Ascending aorta (tissue), 2 donors: ENCODE results near the gene TBCB. TPM values are rescaled to one million over a fixed set of nuclear protein-coding genes. Genes with fewer than 3 reads are reported as not detected.

ENCODE experiments used
- DNase-seq, 2 donors: peaks; one replicate each; pipeline ENCODE4 v3.0.0-alpha.2; 2019; ENCODE audit warnings: low spot score in 2 of 2
- H3K27ac ChIP-seq, 2 donors: fragments of 200-600 bp; sonication (generic); one replicate each; pipeline ENCODE4 v1.5.1; 2016 to 2017; ENCODE audit warnings: mild to moderate bottlenecking in 1 of 2
- H3K27me3 ChIP-seq: fragments of 200-600 bp; sonication (generic); one replicate; pipeline ENCODE4 v1.5.1; 2017
- H3K36me3 ChIP-seq, 2 donors: fragments of 200-600 bp; sonication (generic); one replicate each; pipeline ENCODE4 v1.5.1; 2016
- H3K4me1 ChIP-seq, 2 donors: fragments of 200-600 bp; sonication (generic); one replicate each; pipeline ENCODE4 v1.5.1; 2016 to 2017; ENCODE audit warnings: mild to moderate bottlenecking in 1 of 2
- H3K4me3 ChIP-seq, 2 donors: fragments of 200-600 bp; sonication (generic); one replicate each; pipeline ENCODE4 v1.5.1; 2016 to 2017; ENCODE audit warnings: mild to moderate bottlenecking in 1 of 2
- H3K9me3 ChIP-seq, 2 donors: fragments of 200-600 bp; sonication (generic); one replicate each; pipeline ENCODE4 v1.5.1; 2016
- CTCF ChIP-seq, 3 experiments: fragments of 200-600 bp in 2 of 3; fragments of 450-650 bp in 1 of 3; sonication (generic) in 2 of 3; IDR thresholded peaks; one replicate each; pipeline ENCODE4 v1.5.1; 2016 to 2019; ENCODE audit warnings: antibody characterized with exemption in 3 of 3, mild to moderate bottlenecking in 1 of 3, moderate library complexity in 1 of 3
- intact Hi-C: fragments of 100-400 bp; cut with DNase I; formaldehyde crosslinking; loops from one replicate; pipeline ENCODE4 v1.15.1; 2023
- total RNA-seq: library from RNA; depleted of rRNA; stranded (reverse); fragments of >200 nt; gene quantifications from one replicate; pipeline ENCODE4 v1.1.0, GENCODE V29; 2016

TBCB gene
- total RNA-seq, 1 donor from 2014 or later, result 129 TPM

DNA sequence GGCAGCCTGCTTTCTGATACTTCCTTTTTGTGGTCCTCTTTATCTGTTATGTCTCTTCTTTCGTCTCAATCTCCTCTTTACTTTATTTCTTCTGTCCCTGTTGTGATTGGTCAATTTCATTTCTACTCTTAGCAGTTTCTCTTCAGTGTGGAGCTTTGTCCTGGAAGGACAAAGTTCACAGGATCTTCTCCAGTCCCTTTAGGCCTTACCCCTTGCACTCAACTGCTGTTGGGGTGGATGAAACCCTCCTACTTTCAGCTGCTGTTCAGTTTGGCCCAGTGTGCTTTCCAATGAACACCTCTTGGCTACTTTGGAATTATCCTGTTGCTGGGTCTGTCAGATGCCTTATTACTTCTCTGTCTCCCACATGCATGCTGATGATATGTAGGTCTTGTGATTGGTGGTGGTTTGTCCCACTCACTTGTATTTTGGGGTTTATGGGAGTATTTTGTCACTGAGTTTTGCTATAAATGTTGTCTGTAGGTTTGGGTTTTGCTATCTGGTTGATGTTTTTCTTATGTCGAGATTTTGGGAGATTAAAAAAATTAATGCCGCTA is 35.8 kb upstream of the TBCB start:
- Histone ChIP-seq H3K9me3 (no peaks in the 10 kb centered on the region), H3K36me3 (no peaks in the 10 kb centered on the region), H3K27ac (no peak overlapping the region), H3K4me3 (no peak overlapping the region), H3K4me1 (no peaks in the 10 kb centered on the region), H3K27me3 (no peaks in the 10 kb centered on the region)
- no peak for TF ChIP-seq CTCF (IDR thresholded peaks at IDR 0.05)
- intact Hi-C loops, result no loop called here
- DNase-seq, result no peak

DNA sequence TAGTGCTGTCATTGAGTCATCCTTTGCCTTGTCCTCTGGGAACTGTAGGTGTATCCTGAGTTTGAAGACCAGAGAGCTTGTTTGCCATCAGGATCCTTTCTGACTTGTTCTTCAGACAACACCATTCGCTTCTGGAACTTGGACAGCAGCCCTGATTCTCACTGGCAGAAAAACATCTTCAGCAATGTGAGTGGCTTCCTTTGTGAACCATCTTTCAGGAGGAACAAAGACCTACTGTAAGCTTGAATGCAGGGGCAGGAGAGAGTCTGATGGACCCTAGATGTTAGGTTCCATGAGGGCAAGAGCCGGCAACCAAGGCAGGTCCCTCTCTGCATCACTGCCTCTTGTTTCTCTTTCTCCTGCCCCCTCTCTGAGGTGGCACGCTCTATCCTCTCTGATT is 33.9 kb upstream of the TBCB start:
- H3K4me1 ChIP-seq, result no peaks in the 10 kb centered on the region
- intact Hi-C loops, result no loop called here
- DNase-seq, result no peak
- H3K27me3 ChIP-seq, result no peaks in the 10 kb centered on the region
- H3K4me3 ChIP-seq, result no peak overlapping the region
- no peaks in the 10 kb centered on the region for H3K36me3 ChIP-seq
- H3K9me3 ChIP-seq, result no peaks in the 10 kb centered on the region
- TF ChIP-seq CTCF (IDR thresholded peaks at IDR 0.05), result no peak
- H3K27ac ChIP-seq, result no peak overlapping the region

- Histone ChIP-seq H3K4me3 (no peak overlapping the region), H3K36me3 (no peaks in the 10 kb centered on the region), H3K4me1 (no peaks in the 10 kb centered on the region), H3K27me3 (no peaks in the 10 kb centered on the region), H3K27ac (no peak overlapping the region), H3K9me3 (no peaks in the 10 kb centered on the region)
- no peak for TF ChIP-seq CTCF (IDR thresholded peaks at IDR 0.05)
- intact Hi-C loops, result no loop called here
- DNase-seq, result no peak
Measured at GRCh38 chr19:36081894-36082293, 33.4 kb upstream of the TBCB start.

DNA sequence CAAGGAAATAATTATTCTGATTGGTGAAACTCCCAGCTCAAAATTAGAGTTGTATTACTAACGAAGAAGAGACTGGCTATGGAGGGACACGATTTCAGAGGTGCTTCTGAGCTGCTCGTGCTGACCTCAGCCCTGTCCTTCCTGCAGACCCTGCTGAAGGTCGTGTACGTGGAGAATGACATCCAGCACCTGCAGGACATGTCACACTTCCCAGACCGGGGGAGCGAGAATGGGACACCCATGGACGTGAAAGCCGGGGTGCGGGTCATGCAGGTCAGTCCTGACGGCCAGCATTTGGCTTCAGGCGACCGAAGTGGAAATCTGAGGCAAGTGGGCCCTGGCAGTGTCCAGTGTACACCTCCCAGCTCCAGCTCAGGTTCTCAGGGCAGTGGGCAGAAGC is 32.4 kb upstream of the TBCB start:
- intact Hi-C loops, result no loop called here

GRCh38 chr19:36084231-36085009 is 30.8 kb upstream of the TBCB start:
- no peaks in the 10 kb centered on the region for H3K9me3 ChIP-seq
- intact Hi-C loops, result no loop called here
- no peak overlapping the region for H3K27ac ChIP-seq
- no peaks in the 10 kb centered on the region for H3K36me3 ChIP-seq
- no peaks in the 10 kb centered on the region for H3K4me1 ChIP-seq
- no peak for DNase-seq
- TF ChIP-seq CTCF (IDR thresholded peaks at IDR 0.05), result no peak
- H3K4me3 ChIP-seq, result no peak overlapping the region
- no peaks in the 10 kb centered on the region for H3K27me3 ChIP-seq

More for the DNA sequence above, 32.4 kb upstream of the TBCB start:
- Histone ChIP-seq H3K4me3 (no peak overlapping the region), H3K36me3 (no peaks in the 10 kb centered on the region), H3K4me1 (no peaks in the 10 kb centered on the region), H3K27me3 (no peaks in the 10 kb centered on the region), H3K27ac (no peak overlapping the region), H3K9me3 (no peaks in the 10 kb centered on the region)
- no peak for DNase-seq
- no peak for TF ChIP-seq CTCF (IDR thresholded peaks at IDR 0.05)
